H9 (cell line): ENCODE measurements around the gene RASGRF2. TPM values are rescaled to one million over a fixed set of nuclear protein-coding genes. Genes with fewer than 3 reads are reported as not detected.

ENCODE experiments used
- DNase-seq: peaks from one replicate; pipeline ENCODE4 v3.0.0-alpha.2; 2017
- H2AFZ ChIP-seq: one replicate; pipeline ENCODE4 v1.6.1; 2013; ENCODE audit warnings: mild to moderate bottlenecking, low read length, control low read depth, moderate library complexity
- H2AK5ac ChIP-seq: 2 replicates; pipeline ENCODE4 v1.6.1; 2013; ENCODE audit warnings: low read length, control low read depth, mixed read lengths; ENCODE audit not compliant: insufficient read length
- H2BK120ac ChIP-seq: one replicate; pipeline ENCODE4 v1.6.1; 2013; ENCODE audit warnings: low read depth, mild to moderate bottlenecking, low read length, control low read depth, inconsistent platforms; ENCODE audit not compliant: poor library complexity, severe bottlenecking
- H2BK12ac ChIP-seq: 2 replicates; pipeline ENCODE4 v1.6.1; 2013; ENCODE audit warnings: low read length, control low read depth, mixed read lengths, low read depth; ENCODE audit not compliant: insufficient read length
- H2BK15ac ChIP-seq: 2 replicates; pipeline ENCODE4 v1.6.1; 2013; ENCODE audit warnings: low read depth, low read length, control low read depth
- H2BK20ac ChIP-seq: one replicate; pipeline ENCODE4 v1.6.1; 2013; ENCODE audit warnings: low read depth, mild to moderate bottlenecking, low read length, control low read depth, inconsistent platforms; ENCODE audit not compliant: poor library complexity, severe bottlenecking
- H2BK5ac ChIP-seq: 2 replicates; pipeline ENCODE4 v1.6.1; 2013; ENCODE audit warnings: low read length, control low read depth, mixed read lengths; ENCODE audit not compliant: insufficient read length
- H3K14ac ChIP-seq: 2 replicates; pipeline ENCODE4 v1.6.1; 2013; ENCODE audit warnings: low read length, control low read depth; ENCODE audit not compliant: insufficient read depth
- H3K18ac ChIP-seq: 2 replicates; pipeline ENCODE4 v1.6.1; 2013; ENCODE audit warnings: low read depth, mild to moderate bottlenecking, mixed read lengths, low read length, control low read depth; ENCODE audit not compliant: insufficient read length
- H3K23ac ChIP-seq: 2 replicates; pipeline ENCODE4 v1.6.1; 2013; ENCODE audit warnings: low read length, control low read depth, mixed read lengths, low read depth; ENCODE audit not compliant: insufficient read length
- H3K23me2 ChIP-seq: 2 replicates; pipeline ENCODE4 v1.6.1; 2013; ENCODE audit warnings: low read depth, mild to moderate bottlenecking, mixed read lengths, low read length, control low read depth; ENCODE audit not compliant: insufficient read length, poor library complexity, severe bottlenecking
- H3K27ac ChIP-seq: 2 replicates; pipeline ENCODE4 v1.5.1; 2013; ENCODE audit warnings: low read length, control low read depth, mixed read lengths, low read depth; ENCODE audit not compliant: insufficient read length
- H3K27me3 ChIP-seq: 2 replicates; pipeline ENCODE4 v1.6.1; 2013; ENCODE audit warnings: low read length, control low read depth, inconsistent platforms; ENCODE audit not compliant: insufficient read depth
- H3K4ac ChIP-seq: 2 replicates; pipeline ENCODE4 v1.6.1; 2013; ENCODE audit warnings: low read depth, mild to moderate bottlenecking, control low read depth, inconsistent platforms, low read length, moderate library complexity
- H3K4me1 ChIP-seq: 2 replicates; pipeline ENCODE4 v1.6.1; 2013; ENCODE audit warnings: low read length, control low read depth, inconsistent platforms; ENCODE audit not compliant: insufficient read depth
- H3K4me2 ChIP-seq: 2 replicates; pipeline ENCODE4 v1.6.1; 2013; ENCODE audit warnings: low read length, control low read depth, mixed read lengths; ENCODE audit not compliant: insufficient read length, insufficient read depth
- H3K56ac ChIP-seq: 2 replicates; pipeline ENCODE4 v1.6.1; 2013; ENCODE audit warnings: low read depth, mild to moderate bottlenecking, mixed read lengths, low read length, control low read depth; ENCODE audit not compliant: insufficient read length
- H3K79me1 ChIP-seq: 2 replicates; pipeline ENCODE4 v1.6.1; 2013; ENCODE audit warnings: low read depth, mild to moderate bottlenecking, moderate library complexity, low read length, control low read depth, inconsistent platforms; ENCODE audit not compliant: insufficient read depth, poor library complexity, severe bottlenecking
- H3K79me2 ChIP-seq: 2 replicates; pipeline ENCODE4 v1.6.1; 2013; ENCODE audit warnings: low read length, control low read depth, inconsistent platforms; ENCODE audit not compliant: insufficient read depth
- H3K9ac ChIP-seq: 2 replicates; pipeline ENCODE4 v1.6.1; 2013; ENCODE audit warnings: low read length, control low read depth, mixed read lengths; ENCODE audit not compliant: insufficient read length; ENCODE audit errors: extremely low read depth
- H3K9me3 ChIP-seq: one replicate; pipeline ENCODE4 v1.6.1; 2013; ENCODE audit warnings: low read depth, low read length, inconsistent platforms; ENCODE audit not compliant: control insufficient read depth
- H3T11ph ChIP-seq: one replicate; pipeline ENCODE4 v1.6.1; 2013; ENCODE audit warnings: mild to moderate bottlenecking, low read length, control low read depth, inconsistent platforms
- H4K20me1 ChIP-seq: one replicate; pipeline ENCODE4 v1.6.1; 2013; ENCODE audit not compliant: control insufficient read depth, insufficient read length, insufficient read depth
- H4K5ac ChIP-seq: 2 replicates; pipeline ENCODE4 v1.6.1; 2013; ENCODE audit warnings: low read depth, mild to moderate bottlenecking, mixed read lengths, low read length, control low read depth; ENCODE audit not compliant: insufficient read length
- H4K8ac ChIP-seq: replicated peaks from 2 replicates; pipeline ENCODE4 v1.6.1; 2013; ENCODE audit warnings: low read length, control low read depth, mixed read lengths, low read depth; ENCODE audit not compliant: insufficient read length
- H4K91ac ChIP-seq: 2 replicates; pipeline ENCODE4 v1.6.1; 2013; ENCODE audit warnings: low read depth, mild to moderate bottlenecking, moderate library complexity, mixed read lengths, low read length, control low read depth; ENCODE audit not compliant: insufficient read length
- H3K27ac Mint-ChIP-seq, 3 experiments: 2 replicates in 2 of 3; 3 replicates in 1 of 3; pipeline ENCODE4 v1.8.0; 2020 to 2021; ENCODE audit warnings: mixed read lengths in 3 of 3, mild to moderate bottlenecking in 1 of 3, moderate library complexity in 1 of 3
- H3K27me3 Mint-ChIP-seq: 2 replicates; pipeline ENCODE4 v1.8.0; 2021; ENCODE audit warnings: low read depth, mild to moderate bottlenecking, moderate library complexity, mixed read lengths
- H3K36me3 Mint-ChIP-seq, 3 experiments: 2 replicates in 2 of 3; 3 replicates in 1 of 3; pipeline ENCODE4 v1.8.0; 2020 to 2021; ENCODE audit warnings: low read depth in 3 of 3, mixed read lengths in 3 of 3; ENCODE audit not compliant: insufficient read depth in 1 of 3
- H3K4me1 Mint-ChIP-seq, 2 experiments: 2 replicates each; pipeline ENCODE4 v1.8.0; 2020; ENCODE audit warnings: mixed read lengths in 2 of 2
- H3K4me3 Mint-ChIP-seq, 2 experiments: 2 replicates in 1 of 2; 3 replicates in 1 of 2; pipeline ENCODE4 v1.8.0; 2020 to 2021; ENCODE audit warnings: mild to moderate bottlenecking in 2 of 2, mixed read lengths in 2 of 2, moderate library complexity in 1 of 2
- H3K9me3 Mint-ChIP-seq, 2 experiments: 2 replicates in 1 of 2; 3 replicates in 1 of 2; pipeline ENCODE4 v1.8.0; 2020; ENCODE audit warnings: mild to moderate bottlenecking in 2 of 2, mixed read lengths in 2 of 2, moderate library complexity in 1 of 2
- CTCF ChIP-seq: fragments of 200-600 bp; sonication (generic); conservative IDR thresholded peaks from 3 replicates; pipeline ENCODE4 v1.8.0; 2021; ENCODE audit warnings: antibody characterized with exemption, mild to moderate bottlenecking
- WGBS: extraction: QIAGEN DNeasy Blood & Tissue Kit; methylation state at CpG from one replicate; pipeline ENCODE4 v1.1.7; 2013; ENCODE audit warnings: missing lambda C conversion rate, low lambda C conversion rate, mixed read lengths; ENCODE audit not compliant: insufficient read length; ENCODE audit errors: extremely low coverage; 5-methylcytosine and 5-hydroxymethylcytosine counted together
- total RNA-seq: library from RNA; stranded (reverse); gene quantifications from 2 replicates; pipeline ENCODE4 v1.2.1, GENCODE V29; 2021

Gene RASGRF2
- total RNA-seq, 1 experiment from 2014 or later: 13.5 TPM

- Mint-ChIP-seq H3K27me3 (no peaks in the 10 kb centered on the region), H3K4me3 (no peak overlapping the region), H3K9me3 (no peaks in the 10 kb centered on the region), H3K4me1 (peaks cover 16 to 35% of the 10 kb centered on the region in 2 experiments), H3K27ac (0 out of 7 replicates have a peak overlapping the region, but pooled peaks of 1 of the 3 experiments have one; percentile 60), H3K36me3 (no peaks in the 10 kb centered on the region; a peak in 1 of 7 replicates)
- TF ChIP-seq CTCF: no peak
- Histone ChIP-seq H4K91ac (no peak overlapping the region), H3K14ac (no peak overlapping the region), H2AK5ac (no peak overlapping the region), H4K8ac (no peak overlapping the region), H2BK5ac (no peak overlapping the region), H2BK120ac (no peak overlapping the region), H3K79me2 (peaks cover 2% of the 10 kb centered on the region; the same call in 1 of the 2 replicates), H3K79me1 (peaks cover 2% of the 10 kb centered on the region), H3K4me1 (no peaks in the 10 kb centered on the region; the same call in 1 of the 2 replicates), H3K27me3 (no peaks in the 10 kb centered on the region), H4K20me1 (no peaks in the 10 kb centered on the region), H2BK20ac (no peak overlapping the region), H3K23me2 (no peaks in the 10 kb centered on the region), H3K4me2 (no peak overlapping the region), H2AFZ (no peak overlapping the region), H3K56ac (no peak overlapping the region), H2BK12ac (no peak overlapping the region), H2BK15ac (no peak overlapping the region), H3T11ph (no peak overlapping the region), H4K5ac (no peak overlapping the region), H3K27ac (no peak overlapping the region), H3K23ac (no peak overlapping the region), H3K9me3 (no peaks in the 10 kb centered on the region), H3K9ac (no peak overlapping the region), H3K4ac (no peak overlapping the region), H3K18ac (no peak overlapping the region)
- no peak for DNase-seq
- no CpG with 5 or more reads among the region's 1 CpG for WGBS
Observed at GRCh38 chr5:81016116-81016515, 56.0 kb downstream of the RASGRF2 start.
